Measurements from ENCODE around the gene NDEL1. TPM values are rescaled to one million over a fixed set of nuclear protein-coding genes. Genes with fewer than 3 reads are reported as not detected.

NDEL1 gene
- total and polyA plus RNA-seq, 4 donors, result 25.2 to 101 (median 55.5) TPM

GRCh38 chr17:8475227-8475626 is 39.5 kb downstream of the NDEL1 start:
- no peak for DNase-seq
- Histone ChIP-seq H3K27me3 (ENCODE audit: control insufficient read depth in 3 of 3, insufficient read depth in 3 of 3, low read length in 2 of 3) (no peaks in the 10 kb centered on the region), H3K9ac (ENCODE audit: insufficient read depth in 1 of 2, low read length in 2 of 2) (no peak overlapping the region), H3K36me3 (ENCODE audit: control insufficient read depth in 4 of 4, insufficient read depth in 4 of 4, low read length in 4 of 4) (peaks cover 16 to 67% (median 54%) of the 10 kb centered on the region in 4 donors), H3K9me3 (ENCODE audit: control insufficient read depth in 4 of 4, insufficient read depth in 3 of 4, low read length in 3 of 4) (no peaks in the 10 kb centered on the region), H3K27ac (ENCODE audit: low read depth in 1 of 2, low read length in 1 of 2) (no peak overlapping the region), H3K4me1 (ENCODE audit: control insufficient read depth in 5 of 5, insufficient read depth in 5 of 5, low read length in 5 of 5) (peaks cover 0 to 8% (median 5%) of the 10 kb centered on the region in 5 donors), H3K4me3 (no peak overlapping the region)
- 95 to 98% methylated on average over 9 of the region's 9 CpGs for WGBS, 2 donors
- no peak for TF ChIP-seq CTCF (IDR thresholded peaks at IDR 0.05; ENCODE audit: control extremely low read depth, extremely low read depth)
- no peak for ATAC-seq (ENCODE audit: insufficient read depth, low FRiP score)

- peaks cover 16 to 70% (median 58%) of the 10 kb centered on the region in 4 donors for H3K36me3 ChIP-seq (ENCODE audit: control insufficient read depth in 4 of 4, insufficient read depth in 4 of 4, low read length in 4 of 4)
- no peaks in the 10 kb centered on the region for H3K9me3 ChIP-seq (ENCODE audit: control insufficient read depth in 4 of 4, insufficient read depth in 3 of 4, low read length in 3 of 4)
- no peak for DNase-seq
- no peak overlapping the region for H3K9ac ChIP-seq (ENCODE audit: insufficient read depth in 1 of 2, low read length in 2 of 2)
- H3K27ac ChIP-seq (ENCODE audit: low read depth in 1 of 2, low read length in 1 of 2), result no peak overlapping the region
- no peak for TF ChIP-seq CTCF (IDR thresholded peaks at IDR 0.05; ENCODE audit: control extremely low read depth, extremely low read depth)
- no peaks in the 10 kb centered on the region for H3K27me3 ChIP-seq (ENCODE audit: control insufficient read depth in 3 of 3, insufficient read depth in 3 of 3, low read length in 2 of 3)
- ATAC-seq (ENCODE audit: insufficient read depth, low FRiP score), result no peak
- 57 to 69% methylated on average over 16 of the region's 16 CpGs for WGBS, 2 donors
- H3K4me1 ChIP-seq (ENCODE audit: control insufficient read depth in 5 of 5, insufficient read depth in 5 of 5, low read length in 5 of 5), result peaks cover 0 to 10% (median 7%) of the 10 kb centered on the region in 5 donors
- no peak overlapping the region for H3K4me3 ChIP-seq
These were observed 40.1 kb downstream of the NDEL1 start for GRCh38 chr17:8475781-8476180.

GRCh38 chr17:8476741-8477140 is 41.1 kb downstream of the NDEL1 start:
- H3K9me3 ChIP-seq (ENCODE audit: control insufficient read depth in 4 of 4, insufficient read depth in 3 of 4, low read length in 3 of 4), result no peaks in the 10 kb centered on the region
- no peaks in the 10 kb centered on the region for H3K27me3 ChIP-seq (ENCODE audit: control insufficient read depth in 3 of 3, insufficient read depth in 3 of 3, low read length in 2 of 3)
- DNase-seq (no peak), ATAC-seq (ENCODE audit: insufficient read depth, low FRiP score) (no peak)
- TF ChIP-seq CTCF (IDR thresholded peaks at IDR 0.05; ENCODE audit: control extremely low read depth, extremely low read depth), result no peak
- H3K9ac ChIP-seq (ENCODE audit: insufficient read depth in 1 of 2, low read length in 2 of 2), result no peak overlapping the region
- H3K4me3 ChIP-seq, result no peak overlapping the region
- 94 to 95% methylated on average over 22 of the region's 22 CpGs for WGBS, 2 donors
- H3K4me1 ChIP-seq (ENCODE audit: control insufficient read depth in 5 of 5, insufficient read depth in 5 of 5, low read length in 5 of 5), result peaks cover 0 to 10% (median 7%) of the 10 kb centered on the region in 5 donors
- peaks cover 20 to 74% (median 60%) of the 10 kb centered on the region in 4 donors for H3K36me3 ChIP-seq (ENCODE audit: control insufficient read depth in 4 of 4, insufficient read depth in 4 of 4, low read length in 4 of 4)
- no peak overlapping the region for H3K27ac ChIP-seq (ENCODE audit: low read depth in 1 of 2, low read length in 1 of 2)

- H3K27me3 ChIP-seq (ENCODE audit: control insufficient read depth in 3 of 3, insufficient read depth in 3 of 3, low read length in 2 of 3), result no peaks in the 10 kb centered on the region
- TF ChIP-seq CTCF (IDR thresholded peaks at IDR 0.05; ENCODE audit: control extremely low read depth, extremely low read depth), result no peak
- 93 to 95% methylated on average over 8 of the region's 8 CpGs for WGBS, 2 donors
- no peak overlapping the region for H3K4me3 ChIP-seq
- no peak for ATAC-seq (ENCODE audit: insufficient read depth, low FRiP score)
- H3K9ac ChIP-seq (ENCODE audit: insufficient read depth in 1 of 2, low read length in 2 of 2), result no peak overlapping the region
- DNase-seq, result no peak
- no peak overlapping the region for H3K27ac ChIP-seq (ENCODE audit: low read depth in 1 of 2, low read length in 1 of 2)
- H3K4me1 ChIP-seq (ENCODE audit: control insufficient read depth in 5 of 5, insufficient read depth in 5 of 5, low read length in 5 of 5), result peaks cover 0 to 10% (median 8%) of the 10 kb centered on the region in 5 donors
- H3K36me3 ChIP-seq (ENCODE audit: control insufficient read depth in 4 of 4, insufficient read depth in 4 of 4, low read length in 4 of 4), result peaks cover 20 to 74% (median 62%) of the 10 kb centered on the region in 4 donors
- H3K9me3 ChIP-seq (ENCODE audit: control insufficient read depth in 4 of 4, insufficient read depth in 3 of 4, low read length in 3 of 4), result no peaks in the 10 kb centered on the region
These were observed 41.5 kb downstream of the NDEL1 start for GRCh38 chr17:8477171-8477570.
